ENCODE data around the gene SKAP1.
A peak's percentile ranks its signal among the peaks of the same experiment; 100 is the strongest.
"Not testable (repeated sequence)": the region's sequence is repeated elsewhere in the genome, so short reads cannot be mapped to it uniquely, and the experiment has no call there.

SKAP1 gene

DNA sequence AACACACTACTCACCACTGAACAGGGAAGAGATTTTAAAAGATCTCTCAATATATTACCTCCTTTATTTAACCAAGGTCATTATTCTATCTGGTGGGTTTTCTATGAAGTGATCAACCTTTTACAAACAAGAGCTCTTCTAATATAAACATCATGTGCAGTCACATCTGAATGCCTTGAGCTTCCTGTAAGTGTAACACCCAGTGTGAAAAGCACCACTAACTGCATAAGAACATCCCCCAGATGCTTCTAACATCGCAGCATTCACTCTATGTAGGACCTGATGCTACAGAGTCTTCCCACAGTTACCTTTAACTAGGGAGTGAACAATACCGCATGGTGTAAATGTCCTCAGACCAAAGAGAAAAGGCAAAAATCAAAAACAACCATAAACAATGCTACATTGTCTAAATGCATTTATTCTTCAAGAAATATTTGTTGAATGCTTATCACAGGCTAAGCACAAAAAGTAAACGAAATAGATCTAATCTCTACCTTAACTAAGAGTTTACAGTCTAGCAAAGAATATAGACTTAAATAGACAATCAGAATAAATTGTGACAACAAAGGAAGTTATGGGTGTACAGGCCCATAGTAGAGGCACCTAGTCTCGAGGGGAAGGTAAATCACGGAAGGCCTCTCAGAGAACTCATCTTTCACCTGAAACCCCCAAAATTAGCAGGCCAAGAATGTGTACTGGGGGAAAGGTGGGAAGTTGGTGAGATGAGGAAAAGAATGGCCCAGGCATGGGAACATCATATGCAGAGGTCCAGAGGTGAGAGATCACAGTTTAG is 16.2 kb downstream of the SKAP1 start:
- DNase-seq (ENCODE audit: low read depth), result no peak

DNA sequence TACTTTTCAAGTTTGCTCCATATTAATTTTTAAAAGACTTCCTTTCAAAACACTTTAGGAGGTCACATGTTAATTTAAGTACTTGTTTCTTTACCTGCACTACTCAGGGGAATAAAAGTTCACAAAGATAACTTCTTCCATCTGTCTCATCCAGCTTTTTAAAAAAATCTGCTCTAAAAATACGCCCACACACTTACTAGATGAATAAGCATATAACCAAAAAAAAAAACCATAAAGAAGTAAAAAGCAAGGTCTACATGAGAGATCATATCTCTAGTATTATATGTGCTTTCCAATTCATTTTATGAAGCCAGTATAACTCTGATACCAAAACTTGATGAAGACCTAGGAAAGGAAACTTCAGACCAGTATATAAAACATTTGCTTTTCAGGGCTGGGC is 17.2 kb downstream of the SKAP1 start:
- DNase-seq (ENCODE audit: low read depth), result no peak

GRCh38 chr17:48410821-48411220 is 19.2 kb downstream of the SKAP1 start:
- not testable (repeated sequence) for DNase-seq (ENCODE audit: low read depth)

DNA sequence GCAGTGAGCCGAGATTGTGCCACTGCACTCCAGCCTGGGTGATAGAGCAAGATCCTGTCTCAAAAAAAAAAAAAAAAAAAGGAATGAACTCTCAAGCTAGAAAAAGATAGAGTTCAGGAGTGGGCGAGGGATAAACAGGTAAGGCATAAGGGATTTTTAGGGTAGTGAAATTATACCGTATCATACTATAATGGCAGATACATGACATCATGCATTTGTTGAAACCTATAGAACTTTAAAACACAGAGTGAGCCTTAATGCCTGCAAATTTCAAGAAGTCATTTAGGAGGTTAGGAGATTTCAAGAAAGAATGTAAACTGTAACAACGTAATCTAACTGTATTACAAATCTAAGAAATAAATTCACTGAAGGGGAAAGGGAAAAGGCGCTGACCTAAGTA is 20.4 kb downstream of the SKAP1 start:
- no peak for DNase-seq (ENCODE audit: low read depth)

- DNase-seq (ENCODE audit: low read depth), result no peak
Observed at GRCh38 chr17:48406936-48407567, 23.0 kb downstream of the SKAP1 start.

DNA sequence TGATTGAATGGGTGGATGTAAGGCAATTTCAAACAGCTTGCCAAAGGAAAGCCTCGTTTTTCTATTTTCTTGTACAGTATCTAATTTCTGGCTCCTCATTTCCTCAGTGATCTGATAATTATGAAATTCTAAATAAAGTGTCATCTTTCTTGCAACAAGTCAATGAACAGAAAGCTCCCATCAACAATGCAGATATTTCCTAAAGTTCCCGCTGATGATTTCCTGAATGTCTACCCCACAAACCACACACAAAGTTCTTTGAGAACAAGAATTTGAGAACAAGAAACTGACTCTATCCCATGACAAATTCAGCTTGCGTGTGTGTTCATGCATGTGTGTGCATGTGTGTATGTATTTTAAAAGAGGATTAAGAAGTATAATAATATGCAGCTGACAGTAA is 35.2 kb downstream of the SKAP1 start:
- DNase-seq (ENCODE audit: low read depth), result no peak

DNA sequence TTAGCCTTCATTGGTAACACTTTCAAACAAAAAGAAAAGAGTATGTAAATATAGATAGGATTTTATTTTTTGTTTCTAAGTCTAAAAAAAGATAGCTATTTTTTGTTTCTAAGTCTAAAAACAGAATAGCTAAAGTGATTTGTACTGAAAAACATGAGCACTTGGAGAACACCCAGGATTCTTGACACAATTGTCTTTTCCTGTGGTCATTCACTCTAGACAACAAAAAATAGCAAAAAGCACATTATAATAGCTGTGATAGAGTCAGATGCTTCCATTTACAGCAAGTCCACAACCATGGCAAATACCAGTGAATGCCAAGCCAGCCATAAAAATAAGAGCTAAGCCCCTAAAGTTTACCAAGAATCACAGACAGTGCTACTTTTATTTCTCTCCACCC is 36.7 kb downstream of the SKAP1 start:
- DNase-seq (ENCODE audit: low read depth), result no peak

DNA sequence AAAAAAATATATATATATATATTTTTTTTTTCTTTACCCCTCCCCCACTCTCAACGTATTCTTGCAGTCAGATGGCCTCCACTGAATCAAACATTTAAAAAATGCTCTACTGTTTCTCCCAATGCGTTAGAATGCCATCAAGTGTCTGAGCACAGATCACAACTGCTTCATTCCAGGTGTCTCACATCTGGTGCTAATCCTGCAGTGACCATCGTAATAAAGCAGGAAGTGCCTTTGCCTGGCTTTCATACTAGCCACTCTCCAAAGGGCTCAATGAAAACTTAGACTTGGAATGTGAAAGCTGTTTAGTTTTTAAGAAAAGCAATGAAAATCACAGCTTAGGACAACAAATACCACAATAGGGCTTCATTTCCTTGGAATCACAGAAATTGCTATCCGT is 37.2 kb downstream of the SKAP1 start:
- no peak for DNase-seq (ENCODE audit: low read depth)

- no peak for DNase-seq (ENCODE audit: low read depth)
Observed at GRCh38 chr17:48391444-48391843, 38.6 kb downstream of the SKAP1 start.

GRCh38 chr17:48389903-48390302 is 40.1 kb downstream of the SKAP1 start:
- DNase-seq (ENCODE audit: low read depth), result no peak

DNA sequence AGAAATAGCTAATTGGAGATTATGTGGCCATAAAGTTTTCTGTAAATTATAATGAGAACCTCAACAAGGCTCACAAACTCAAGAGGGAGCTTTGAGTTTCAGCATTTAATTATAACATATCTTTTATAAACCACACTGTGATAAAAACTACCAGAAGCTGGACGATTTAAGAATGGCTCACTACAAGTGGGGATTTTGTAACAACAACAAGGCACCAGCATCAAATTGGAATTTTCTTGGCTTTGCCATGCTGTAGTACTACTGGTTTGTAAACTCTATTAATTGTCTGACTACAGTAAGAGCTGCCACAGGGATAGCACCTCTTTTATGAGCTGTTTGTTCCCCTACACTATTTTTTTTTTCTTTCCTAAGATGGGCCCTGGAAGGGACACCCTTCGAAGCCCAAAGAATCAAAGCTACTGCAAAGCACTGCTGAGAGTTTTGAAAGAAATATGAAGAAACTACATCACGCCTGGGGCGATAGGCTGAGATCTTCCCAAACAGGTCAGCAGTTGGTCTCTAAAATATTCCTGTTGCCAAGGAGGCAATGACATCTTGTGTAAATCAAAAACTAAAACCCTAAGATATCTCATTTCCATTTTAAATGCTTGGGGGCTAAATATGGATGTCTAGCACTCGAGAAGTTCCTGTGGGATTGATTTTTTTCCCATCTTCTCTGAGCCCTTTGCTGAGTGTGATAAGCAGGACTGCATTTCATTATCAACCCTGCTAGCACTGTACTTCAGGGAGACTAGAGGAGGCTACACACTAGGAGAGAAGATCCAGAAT is 40.9 kb downstream of the SKAP1 start:
- no peak for DNase-seq (ENCODE audit: low read depth)

DNA sequence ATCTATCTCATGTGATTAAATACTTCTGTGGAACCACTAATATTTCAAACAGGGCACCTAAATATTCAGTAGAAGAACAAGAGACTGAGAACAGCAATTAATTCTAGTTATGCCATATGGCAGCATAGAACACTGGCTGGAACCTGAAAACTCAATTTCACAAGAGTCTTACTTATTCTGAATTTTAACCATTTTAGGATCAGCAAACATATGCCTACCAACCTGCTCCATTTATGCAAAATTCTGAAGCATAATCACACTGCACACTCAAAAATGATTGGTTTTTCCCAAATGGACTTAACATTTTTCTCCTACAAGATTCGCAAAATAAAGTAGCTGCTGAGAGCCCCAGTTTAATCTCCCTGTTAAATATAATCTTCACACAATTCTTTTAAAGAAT is 43.2 kb downstream of the SKAP1 start:
- no peak for DNase-seq (ENCODE audit: low read depth)

GRCh38 chr17:48385319-48385718 is 44.7 kb downstream of the SKAP1 start:
- no peak for DNase-seq (ENCODE audit: low read depth)

DNA sequence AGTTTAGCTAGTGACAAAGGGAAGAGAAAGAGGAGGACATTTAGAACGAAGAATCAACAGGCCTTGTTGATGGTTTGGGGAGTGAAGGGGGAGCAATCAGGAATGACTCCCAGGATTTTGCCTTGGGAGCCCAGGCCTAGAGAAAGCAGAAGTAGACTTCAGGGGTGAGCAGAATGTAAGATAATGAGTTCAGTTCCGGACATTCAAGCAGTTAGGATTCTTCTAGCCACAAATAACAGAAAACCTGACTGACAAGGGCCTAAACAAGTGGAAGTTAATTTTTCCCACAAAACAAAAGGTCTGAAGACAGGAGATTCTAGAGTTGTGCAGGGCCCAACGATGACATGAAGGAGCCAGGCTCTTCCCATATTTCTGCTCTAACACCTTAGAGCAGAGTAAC is 45.9 kb downstream of the SKAP1 start:
- DNase-seq (ENCODE audit: low read depth), result no peak

DNA sequence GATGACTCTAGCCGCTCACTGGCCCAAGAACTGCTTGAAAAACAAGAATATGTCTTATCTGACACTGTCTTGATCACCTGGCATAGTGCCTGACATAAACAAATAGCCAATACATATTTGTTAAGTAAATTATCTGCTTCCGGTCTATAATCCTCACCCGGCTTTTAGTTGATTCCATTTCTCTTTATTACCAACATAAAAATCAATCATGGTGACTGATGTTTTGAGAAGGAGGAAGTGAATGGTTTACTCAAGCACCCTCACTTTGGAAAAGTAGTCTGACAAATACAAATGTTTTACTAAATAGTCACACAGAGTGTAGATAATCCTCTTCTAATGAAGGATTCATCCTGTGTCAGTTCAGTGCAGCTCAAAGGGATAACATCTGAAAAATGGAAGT is 47.0 kb downstream of the SKAP1 start:
- DNase-seq (ENCODE audit: low read depth), result no peak

DNA sequence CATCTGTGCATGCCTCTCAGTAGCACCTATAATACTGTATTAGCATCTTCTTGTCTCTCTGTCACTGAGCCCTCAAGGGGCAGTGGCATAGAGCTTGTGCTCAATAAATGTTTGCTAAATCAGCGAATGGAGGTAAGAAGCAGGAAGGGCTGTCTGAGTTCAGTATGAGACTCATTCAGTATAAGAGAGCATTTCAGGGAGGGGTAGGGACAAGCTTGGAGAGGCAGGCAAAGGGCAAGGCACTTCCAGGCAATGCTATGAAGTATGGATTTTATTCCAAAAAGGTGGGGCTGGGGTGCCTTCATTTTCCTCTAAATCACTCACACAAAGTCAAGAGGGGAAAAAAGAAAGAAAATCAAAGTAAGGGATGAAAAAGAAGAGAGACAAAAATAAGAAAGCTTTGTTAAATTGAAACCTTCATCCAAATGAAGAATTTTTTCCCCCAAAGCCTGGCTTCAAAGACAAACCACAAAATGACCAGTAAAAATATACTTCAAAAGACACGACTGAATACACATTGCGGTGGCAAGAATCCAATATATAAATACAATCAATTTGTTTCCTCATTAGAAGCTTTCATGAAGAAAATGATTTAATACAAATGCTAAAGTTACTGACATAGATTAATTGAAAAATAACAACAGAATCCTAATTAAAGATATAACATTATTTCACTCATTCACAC is 51.2 kb downstream of the SKAP1 start:
- DNase-seq (ENCODE audit: low read depth), result no peak

GRCh38 chr17:48378238-48378637 is 51.8 kb downstream of the SKAP1 start:
- no peak for DNase-seq (ENCODE audit: low read depth)

- DNase-seq (ENCODE audit: low read depth), result no peak
Observed at GRCh38 chr17:48376682-48377325, 53.2 kb downstream of the SKAP1 start.

- peak; percentile 29 for DNase-seq (ENCODE audit: low read depth)
Observed at GRCh38 chr17:48375356-48375755, 54.7 kb downstream of the SKAP1 start.

- no peak for DNase-seq (ENCODE audit: low read depth)
Observed at GRCh38 chr17:48374650-48375230, 55.3 kb downstream of the SKAP1 start.

DNA sequence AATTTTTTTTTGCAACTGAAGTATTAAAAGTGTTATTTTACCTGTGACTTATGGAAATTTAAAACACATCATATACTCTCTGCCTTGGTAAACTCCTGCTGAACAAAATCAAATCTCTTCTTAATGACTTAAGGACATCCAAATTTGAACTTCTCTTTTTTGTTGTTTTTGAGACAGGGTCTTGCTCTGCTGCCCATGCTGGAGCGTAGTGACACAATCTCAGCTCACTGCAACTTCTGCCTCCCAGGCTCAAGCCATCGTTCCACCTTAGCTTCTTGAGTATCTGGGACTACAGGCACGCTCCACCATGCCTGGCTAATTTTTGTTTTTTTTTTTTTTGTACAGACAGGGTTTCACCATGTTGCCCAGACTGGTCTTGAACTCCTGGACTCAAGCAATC is 56.1 kb downstream of the SKAP1 start:
- no peak for DNase-seq (ENCODE audit: low read depth)

Measured in HS-5 (cell line).